Measurements from ENCODE around the gene SHB.

Gene SHB

DNA sequence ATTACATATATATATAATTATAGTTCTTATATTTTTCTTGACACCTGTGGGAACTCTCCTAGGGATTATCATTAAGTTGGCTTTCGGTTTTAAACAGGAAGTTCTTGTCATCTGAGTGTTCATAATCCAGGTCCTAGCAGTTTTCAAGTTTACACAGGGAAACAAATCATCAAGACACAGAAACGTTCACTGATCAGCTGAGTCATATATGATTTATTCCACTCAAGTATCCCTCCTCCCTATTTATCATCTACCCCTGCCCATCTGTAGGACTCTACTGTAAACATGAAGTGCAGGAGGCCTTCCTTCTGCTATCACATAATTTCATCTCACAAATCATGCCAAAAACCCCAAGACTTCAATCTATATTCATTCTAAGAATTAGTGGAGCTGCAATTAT lies 171.4 kb downstream of the SHB start:
- no peak overlapping the region for H3K27ac ChIP-seq (ENCODE audit: extremely low read depth, low read depth, low read length)
- no peak overlapping the region for H3K4me3 ChIP-seq (ENCODE audit: low read depth, low read length)
- peaks cover 27 to 64% of the 10 kb centered on the region in 2 experiments for H3K36me3 ChIP-seq (ENCODE audit: control insufficient read depth in 2 of 2, insufficient read depth in 1 of 2, low read length in 2 of 2)
- TF ChIP-seq ZNF311 (tag by site-specific recombination; IDR thresholded peaks at IDR 0.05; ENCODE audit: borderline replicate concordance) (no peak), MYNN (tag by site-specific recombination; IDR thresholded peaks at IDR 0.05; ENCODE audit: borderline replicate concordance) (no peak), ZNF529 (tag by site-specific recombination; IDR thresholded peaks at IDR 0.05; ENCODE audit: insufficient replicate concordance) (no peak), ZNF248 (tag by site-specific recombination; IDR thresholded peaks at IDR 0.05) (no peak), ZNF354C (tag by site-specific recombination; IDR thresholded peaks at IDR 0.05; ENCODE audit: borderline replicate concordance, low read depth) (no peak), ZNF19 (tag by site-specific recombination; IDR thresholded peaks at IDR 0.05; ENCODE audit: low read depth) (no peak), ZNF777 (tag by site-specific recombination; IDR thresholded peaks at IDR 0.05; ENCODE audit: borderline replicate concordance) (no peak), YY1 (tag by site-specific recombination; IDR thresholded peaks at IDR 0.05) (no peak), TCF7L2 (IDR thresholded peaks at IDR 0.05; ENCODE audit: borderline replicate concordance, low read depth, low read length) (no peak), ZNF169 (tag by site-specific recombination; IDR thresholded peaks at IDR 0.05) (no peak), TRIM28 (IDR thresholded peaks at IDR 0.05; ENCODE audit: borderline replicate concordance, low read length) (no peak), ZSCAN23 (tag by site-specific recombination; IDR thresholded peaks at IDR 0.05) (no peak), SP3 (tag by site-specific recombination; IDR thresholded peaks at IDR 0.05) (no peak), ZFP3 (tag by site-specific recombination; IDR thresholded peaks at IDR 0.05; ENCODE audit: low read depth) (no peak), ZFP37 (tag by site-specific recombination; IDR thresholded peaks at IDR 0.05) (no peak), EGR2 (tag by site-specific recombination; IDR thresholded peaks at IDR 0.05; ENCODE audit: low read depth) (no peak)
- TF ChIP-seq, protein P1, sequence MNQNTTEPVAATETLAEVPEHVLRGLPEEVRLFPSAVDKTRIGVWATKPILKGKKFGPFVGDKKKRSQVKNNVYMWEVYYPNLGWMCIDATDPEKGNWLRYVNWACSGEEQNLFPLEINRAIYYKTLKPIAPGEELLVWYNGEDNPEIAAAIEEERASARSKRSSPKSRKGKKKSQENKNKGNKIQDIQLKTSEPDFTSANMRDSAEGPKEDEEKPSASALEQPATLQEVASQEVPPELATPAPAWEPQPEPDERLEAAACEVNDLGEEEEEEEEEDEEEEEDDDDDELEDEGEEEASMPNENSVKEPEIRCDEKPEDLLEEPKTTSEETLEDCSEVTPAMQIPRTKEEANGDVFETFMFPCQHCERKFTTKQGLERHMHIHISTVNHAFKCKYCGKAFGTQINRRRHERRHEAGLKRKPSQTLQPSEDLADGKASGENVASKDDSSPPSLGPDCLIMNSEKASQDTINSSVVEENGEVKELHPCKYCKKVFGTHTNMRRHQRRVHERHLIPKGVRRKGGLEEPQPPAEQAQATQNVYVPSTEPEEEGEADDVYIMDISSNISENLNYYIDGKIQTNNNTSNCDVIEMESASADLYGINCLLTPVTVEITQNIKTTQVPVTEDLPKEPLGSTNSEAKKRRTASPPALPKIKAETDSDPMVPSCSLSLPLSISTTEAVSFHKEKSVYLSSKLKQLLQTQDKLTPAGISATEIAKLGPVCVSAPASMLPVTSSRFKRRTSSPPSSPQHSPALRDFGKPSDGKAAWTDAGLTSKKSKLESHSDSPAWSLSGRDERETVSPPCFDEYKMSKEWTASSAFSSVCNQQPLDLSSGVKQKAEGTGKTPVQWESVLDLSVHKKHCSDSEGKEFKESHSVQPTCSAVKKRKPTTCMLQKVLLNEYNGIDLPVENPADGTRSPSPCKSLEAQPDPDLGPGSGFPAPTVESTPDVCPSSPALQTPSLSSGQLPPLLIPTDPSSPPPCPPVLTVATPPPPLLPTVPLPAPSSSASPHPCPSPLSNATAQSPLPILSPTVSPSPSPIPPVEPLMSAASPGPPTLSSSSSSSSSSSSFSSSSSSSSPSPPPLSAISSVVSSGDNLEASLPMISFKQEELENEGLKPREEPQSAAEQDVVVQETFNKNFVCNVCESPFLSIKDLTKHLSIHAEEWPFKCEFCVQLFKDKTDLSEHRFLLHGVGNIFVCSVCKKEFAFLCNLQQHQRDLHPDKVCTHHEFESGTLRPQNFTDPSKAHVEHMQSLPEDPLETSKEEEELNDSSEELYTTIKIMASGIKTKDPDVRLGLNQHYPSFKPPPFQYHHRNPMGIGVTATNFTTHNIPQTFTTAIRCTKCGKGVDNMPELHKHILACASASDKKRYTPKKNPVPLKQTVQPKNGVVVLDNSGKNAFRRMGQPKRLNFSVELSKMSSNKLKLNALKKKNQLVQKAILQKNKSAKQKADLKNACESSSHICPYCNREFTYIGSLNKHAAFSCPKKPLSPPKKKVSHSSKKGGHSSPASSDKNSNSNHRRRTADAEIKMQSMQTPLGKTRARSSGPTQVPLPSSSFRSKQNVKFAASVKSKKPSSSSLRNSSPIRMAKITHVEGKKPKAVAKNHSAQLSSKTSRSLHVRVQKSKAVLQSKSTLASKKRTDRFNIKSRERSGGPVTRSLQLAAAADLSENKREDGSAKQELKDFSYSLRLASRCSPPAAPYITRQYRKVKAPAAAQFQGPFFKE (tag by site-specific recombination; IDR thresholded peaks at IDR 0.05; ENCODE audit: borderline replicate concordance) = no peak
- TF ChIP-seq, protein P2, sequence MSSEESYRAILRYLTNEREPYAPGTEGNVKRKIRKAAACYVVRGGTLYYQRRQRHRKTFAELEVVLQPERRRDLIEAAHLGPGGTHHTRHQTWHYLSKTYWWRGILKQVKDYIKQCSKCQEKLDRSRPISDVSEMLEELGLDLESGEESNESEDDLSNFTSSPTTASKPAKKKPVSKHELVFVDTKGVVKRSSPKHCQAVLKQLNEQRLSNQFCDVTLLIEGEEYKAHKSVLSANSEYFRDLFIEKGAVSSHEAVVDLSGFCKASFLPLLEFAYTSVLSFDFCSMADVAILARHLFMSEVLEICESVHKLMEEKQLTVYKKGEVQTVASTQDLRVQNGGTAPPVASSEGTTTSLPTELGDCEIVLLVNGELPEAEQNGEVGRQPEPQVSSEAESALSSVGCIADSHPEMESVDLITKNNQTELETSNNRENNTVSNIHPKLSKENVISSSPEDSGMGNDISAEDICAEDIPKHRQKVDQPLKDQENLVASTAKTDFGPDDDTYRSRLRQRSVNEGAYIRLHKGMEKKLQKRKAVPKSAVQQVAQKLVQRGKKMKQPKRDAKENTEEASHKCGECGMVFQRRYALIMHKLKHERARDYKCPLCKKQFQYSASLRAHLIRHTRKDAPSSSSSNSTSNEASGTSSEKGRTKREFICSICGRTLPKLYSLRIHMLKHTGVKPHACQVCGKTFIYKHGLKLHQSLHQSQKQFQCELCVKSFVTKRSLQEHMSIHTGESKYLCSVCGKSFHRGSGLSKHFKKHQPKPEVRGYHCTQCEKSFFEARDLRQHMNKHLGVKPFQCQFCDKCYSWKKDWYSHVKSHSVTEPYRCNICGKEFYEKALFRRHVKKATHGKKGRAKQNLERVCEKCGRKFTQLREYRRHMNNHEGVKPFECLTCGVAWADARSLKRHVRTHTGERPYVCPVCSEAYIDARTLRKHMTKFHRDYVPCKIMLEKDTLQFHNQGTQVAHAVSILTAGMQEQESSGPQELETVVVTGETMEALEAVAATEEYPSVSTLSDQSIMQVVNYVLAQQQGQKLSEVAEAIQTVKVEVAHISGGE (tag by site-specific recombination; conservative IDR thresholded peaks at IDR 0.05; ENCODE audit: low read depth) = no peak
- TF ChIP-seq, protein P3, sequence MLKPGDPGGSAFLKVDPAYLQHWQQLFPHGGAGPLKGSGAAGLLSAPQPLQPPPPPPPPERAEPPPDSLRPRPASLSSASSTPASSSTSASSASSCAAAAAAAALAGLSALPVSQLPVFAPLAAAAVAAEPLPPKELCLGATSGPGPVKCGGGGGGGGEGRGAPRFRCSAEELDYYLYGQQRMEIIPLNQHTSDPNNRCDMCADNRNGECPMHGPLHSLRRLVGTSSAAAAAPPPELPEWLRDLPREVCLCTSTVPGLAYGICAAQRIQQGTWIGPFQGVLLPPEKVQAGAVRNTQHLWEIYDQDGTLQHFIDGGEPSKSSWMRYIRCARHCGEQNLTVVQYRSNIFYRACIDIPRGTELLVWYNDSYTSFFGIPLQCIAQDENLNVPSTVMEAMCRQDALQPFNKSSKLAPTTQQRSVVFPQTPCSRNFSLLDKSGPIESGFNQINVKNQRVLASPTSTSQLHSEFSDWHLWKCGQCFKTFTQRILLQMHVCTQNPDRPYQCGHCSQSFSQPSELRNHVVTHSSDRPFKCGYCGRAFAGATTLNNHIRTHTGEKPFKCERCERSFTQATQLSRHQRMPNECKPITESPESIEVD (tag by site-specific recombination; IDR thresholded peaks at IDR 0.05) = no peak
- POLR2A ChIA-PET = no interaction called here
- no peaks in the 10 kb centered on the region for H3K4me1 ChIP-seq (ENCODE audit: control insufficient read depth, insufficient read depth, low read length)
- CTCF ChIA-PET = no interaction called here
- no peaks in the 10 kb centered on the region for H3K9me3 ChIP-seq (ENCODE audit: control insufficient read depth, insufficient read depth, low read depth, low read length)
